ENCODE data around the gene BCAR3. TPM values are rescaled to one million over a fixed set of nuclear protein-coding genes. Genes with fewer than 3 reads are reported as not detected.

BCAR3 gene
- total RNA-seq, 2 experiments from 2014 or later, result 0.66 to 0.72 TPM

DNA sequence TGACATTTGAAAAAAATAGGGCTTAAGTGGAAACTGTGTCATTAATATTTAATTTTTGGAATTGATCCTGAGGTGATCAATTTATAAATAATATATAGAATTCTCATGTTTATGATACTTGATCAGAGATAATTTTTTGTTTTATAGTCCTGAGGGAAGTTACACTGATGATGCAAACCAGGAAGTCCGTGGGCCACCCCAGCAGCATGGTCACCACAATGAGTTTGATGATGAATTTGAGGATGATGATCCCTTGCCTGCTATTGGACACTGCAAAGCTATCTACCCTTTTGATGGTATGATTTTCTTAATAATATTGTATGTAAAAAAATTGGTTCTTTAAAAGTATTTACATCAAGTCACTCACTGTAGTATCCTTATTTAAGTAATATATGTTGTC, 132.5 kb downstream of the BCAR3 start:
- H3K27me3 Mint-ChIP-seq, result no peaks in the 10 kb centered on the region
- no peak overlapping the region for H3K4me3 Mint-ChIP-seq
- no peaks in the 10 kb centered on the region for H3K9me3 Mint-ChIP-seq
- no peaks in the 10 kb centered on the region for H3K36me3 Mint-ChIP-seq
- H3K27ac Mint-ChIP-seq, result no peak overlapping the region
- DNase-seq, result no peak
- no peaks in the 10 kb centered on the region for H3K4me1 Mint-ChIP-seq

DNA sequence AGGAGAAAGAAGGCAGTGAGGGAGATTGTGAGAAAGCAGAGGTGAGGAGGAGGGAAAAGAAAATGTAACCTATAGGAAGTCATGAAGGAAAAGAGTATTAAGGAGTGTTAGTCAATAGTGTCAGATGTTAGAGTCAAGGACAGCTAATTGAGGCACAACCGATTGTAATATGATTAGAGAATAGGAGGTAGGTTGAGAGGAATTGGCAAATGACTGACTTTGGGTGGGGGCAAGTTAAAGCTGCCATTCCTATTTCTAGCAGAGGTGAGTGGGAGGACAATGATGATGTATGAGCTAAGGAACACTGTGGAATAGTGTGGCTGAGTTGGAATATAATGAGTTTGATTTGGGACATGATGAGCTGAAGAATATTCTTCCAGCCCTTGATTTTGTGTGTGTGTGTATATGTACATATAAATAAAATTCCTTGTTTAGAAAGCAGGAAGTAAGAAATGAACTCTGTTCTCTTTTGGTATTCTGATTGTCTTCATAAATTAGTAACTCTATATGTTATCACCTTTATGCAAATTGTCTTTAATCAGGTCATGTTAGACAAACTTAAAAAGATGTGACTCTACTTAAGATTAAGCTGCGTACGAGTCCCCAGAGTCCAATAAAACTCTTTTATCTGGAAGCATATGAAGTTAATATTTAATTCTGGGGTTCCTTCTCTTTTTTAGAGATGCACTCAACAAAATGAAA, 135.3 kb downstream of the BCAR3 start:
- Mint-ChIP-seq H3K4me3 (no peak overlapping the region), H3K36me3 (no peaks in the 10 kb centered on the region), H3K4me1 (no peaks in the 10 kb centered on the region), H3K27me3 (no peaks in the 10 kb centered on the region), H3K9me3 (no peaks in the 10 kb centered on the region), H3K27ac (no peak overlapping the region)
- no peak for DNase-seq

DNA sequence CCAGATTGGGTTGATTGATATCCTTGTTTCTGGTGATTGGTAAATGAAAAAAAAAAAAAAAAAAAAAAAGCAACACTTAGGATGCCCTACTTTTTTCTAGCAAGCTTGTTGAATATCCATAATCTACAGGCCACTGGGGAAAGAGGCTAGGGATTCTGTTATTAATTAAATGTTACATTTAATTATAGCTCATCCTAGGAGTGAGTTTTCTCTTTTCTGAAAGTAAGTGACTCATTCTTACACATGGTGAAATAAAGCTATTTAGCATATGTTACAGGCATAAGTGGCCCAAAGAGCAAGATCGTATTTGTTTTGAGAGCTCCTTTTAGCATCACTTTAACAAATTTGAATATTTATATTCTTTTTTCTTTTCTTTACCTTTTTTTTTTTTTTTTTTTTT, 139.2 kb downstream of the BCAR3 start:
- H3K4me1 Mint-ChIP-seq, result no peaks in the 10 kb centered on the region

DNA sequence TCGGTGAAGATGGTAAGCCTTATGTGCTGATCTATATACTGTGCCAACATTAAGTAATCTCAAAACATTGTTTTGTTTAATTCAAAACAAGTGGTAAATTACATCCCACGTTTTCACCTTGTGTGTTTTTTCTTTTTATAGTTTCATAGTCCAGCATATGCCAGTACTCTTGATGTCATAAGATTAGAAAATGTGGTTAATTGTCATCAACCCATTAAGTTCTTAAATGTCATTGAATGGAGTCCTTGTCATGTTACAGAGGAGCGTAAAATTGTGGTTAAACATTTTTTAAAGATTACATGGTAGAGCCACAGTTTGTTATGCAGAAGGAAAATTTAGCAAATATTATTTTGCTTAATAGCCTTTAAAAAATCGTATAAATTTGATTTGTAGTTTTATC, 140.6 kb downstream of the BCAR3 start:
- Mint-ChIP-seq H3K27ac (no peak overlapping the region), H3K4me3 (no peak overlapping the region), H3K9me3 (no peaks in the 10 kb centered on the region), H3K27me3 (no peaks in the 10 kb centered on the region), H3K36me3 (no peaks in the 10 kb centered on the region), H3K4me1 (no peaks in the 10 kb centered on the region)
- DNase-seq, result no peak

More for the DNA sequence above, 139.2 kb downstream of the BCAR3 start:
- H3K36me3 Mint-ChIP-seq, result no peaks in the 10 kb centered on the region
- no peak overlapping the region for H3K27ac Mint-ChIP-seq
- no peaks in the 10 kb centered on the region for H3K27me3 Mint-ChIP-seq
- H3K9me3 Mint-ChIP-seq, result no peaks in the 10 kb centered on the region
- no peak overlapping the region for H3K4me3 Mint-ChIP-seq
- DNase-seq, result no peak

DNA sequence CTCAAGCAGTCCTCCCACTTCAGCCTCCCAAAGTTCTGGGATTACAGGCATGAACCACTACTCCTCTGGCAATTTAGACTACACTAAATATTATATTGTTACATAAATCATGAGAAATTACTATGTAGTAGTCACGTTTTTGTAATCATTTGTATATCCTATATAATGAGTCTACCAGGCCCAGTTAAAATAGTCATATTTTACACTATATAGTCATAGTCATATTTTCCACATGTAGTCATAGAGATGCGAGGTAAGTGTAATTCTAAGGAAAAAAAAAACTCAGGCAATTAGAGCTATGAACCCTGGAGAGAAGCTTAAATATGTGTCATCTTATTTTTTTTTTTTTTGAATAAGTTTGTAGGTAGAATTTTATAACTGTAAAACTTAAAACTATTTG, 143.7 kb downstream of the BCAR3 start:
- Mint-ChIP-seq H3K4me3 (no peak overlapping the region), H3K27me3 (peaks cover 1% of the 10 kb centered on the region), H3K4me1 (no peaks in the 10 kb centered on the region), H3K9me3 (no peaks in the 10 kb centered on the region), H3K36me3 (no peaks in the 10 kb centered on the region), H3K27ac (no peak overlapping the region)
- no peak for DNase-seq

DNA sequence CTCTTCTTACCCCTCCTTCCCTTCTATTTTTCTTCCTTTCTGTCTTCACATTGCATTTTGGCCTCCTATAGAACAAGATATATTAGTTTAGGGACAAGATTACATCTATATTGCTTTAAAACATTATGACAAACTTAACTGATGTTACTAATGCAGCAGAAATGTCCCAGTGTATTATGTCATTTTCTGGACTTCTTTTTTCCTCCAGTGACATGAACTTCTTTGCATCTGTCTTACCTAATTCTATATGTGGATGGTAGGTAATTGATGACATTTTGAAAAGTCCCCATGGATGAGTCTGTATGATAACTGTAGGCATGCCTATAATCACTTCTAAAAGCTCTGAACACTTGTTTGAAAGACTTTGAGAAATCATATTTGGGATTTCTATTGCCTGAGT, 144.2 kb downstream of the BCAR3 start:
- no peaks in the 10 kb centered on the region for H3K9me3 Mint-ChIP-seq
- H3K36me3 Mint-ChIP-seq, result no peaks in the 10 kb centered on the region
- H3K4me1 Mint-ChIP-seq, result no peaks in the 10 kb centered on the region
- DNase-seq, result no peak
- H3K27me3 Mint-ChIP-seq, result peaks cover 4% of the 10 kb centered on the region
- H3K4me3 Mint-ChIP-seq, result no peak overlapping the region
- H3K27ac Mint-ChIP-seq, result no peak overlapping the region

DNA sequence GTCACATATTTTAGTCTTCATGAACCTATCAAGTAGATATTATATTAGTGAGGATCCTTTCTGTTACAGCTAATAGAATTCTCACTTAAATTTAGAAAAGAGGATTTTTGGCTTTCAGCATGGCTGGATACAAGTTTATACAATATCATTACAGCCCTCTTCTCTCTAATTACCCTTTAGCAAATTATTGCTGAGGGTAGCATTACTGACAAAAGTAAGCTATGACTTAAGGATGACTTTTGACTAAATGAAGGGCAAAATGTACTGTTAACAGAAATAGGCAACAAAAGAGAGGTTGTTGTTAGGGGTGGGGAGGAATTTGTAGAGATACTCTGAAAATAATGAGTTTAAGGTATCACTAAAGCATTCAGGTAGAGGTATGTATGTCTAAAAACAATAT, 148.0 kb downstream of the BCAR3 start:
- H3K9me3 Mint-ChIP-seq, result no peaks in the 10 kb centered on the region
- no peaks in the 10 kb centered on the region for H3K4me1 Mint-ChIP-seq
- peaks cover 4% of the 10 kb centered on the region for H3K27me3 Mint-ChIP-seq
- H3K27ac Mint-ChIP-seq, result no peak overlapping the region
- H3K4me3 Mint-ChIP-seq, result no peak overlapping the region
- H3K36me3 Mint-ChIP-seq, result no peaks in the 10 kb centered on the region
- no peak for DNase-seq

DNA sequence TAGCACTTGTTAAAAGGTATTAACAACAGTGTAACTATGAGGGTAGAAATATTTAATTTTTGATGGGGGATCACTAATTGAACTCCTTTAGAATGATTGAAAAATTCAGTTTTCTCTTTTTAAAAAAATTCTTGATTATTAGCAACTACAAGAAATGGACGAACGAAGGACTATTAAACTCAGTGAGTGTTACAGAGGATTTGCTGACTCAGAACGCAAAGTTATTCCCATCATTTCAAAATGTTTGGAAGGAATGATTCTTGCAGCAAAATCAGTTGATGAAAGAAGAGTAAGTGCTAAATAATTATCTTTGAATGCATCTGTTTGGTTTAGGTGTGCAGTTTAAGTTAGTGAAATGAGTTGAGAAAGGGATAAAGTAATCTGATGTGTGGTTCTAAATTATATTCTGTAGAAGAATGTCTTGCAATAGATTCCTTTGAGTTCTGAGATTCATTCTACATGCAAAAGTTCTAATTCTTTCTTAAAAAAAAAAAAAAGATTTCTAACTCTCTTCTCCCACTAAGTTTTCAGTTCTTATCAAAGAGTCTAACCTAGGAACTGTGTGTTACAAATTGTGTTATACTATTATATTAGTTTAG, 148.8 kb downstream of the BCAR3 start:
- Mint-ChIP-seq H3K27ac (no peak overlapping the region), H3K9me3 (no peaks in the 10 kb centered on the region), H3K4me3 (no peak overlapping the region), H3K4me1 (no peaks in the 10 kb centered on the region), H3K27me3 (peaks cover 4% of the 10 kb centered on the region), H3K36me3 (no peaks in the 10 kb centered on the region)
- no peak for DNase-seq

DNA sequence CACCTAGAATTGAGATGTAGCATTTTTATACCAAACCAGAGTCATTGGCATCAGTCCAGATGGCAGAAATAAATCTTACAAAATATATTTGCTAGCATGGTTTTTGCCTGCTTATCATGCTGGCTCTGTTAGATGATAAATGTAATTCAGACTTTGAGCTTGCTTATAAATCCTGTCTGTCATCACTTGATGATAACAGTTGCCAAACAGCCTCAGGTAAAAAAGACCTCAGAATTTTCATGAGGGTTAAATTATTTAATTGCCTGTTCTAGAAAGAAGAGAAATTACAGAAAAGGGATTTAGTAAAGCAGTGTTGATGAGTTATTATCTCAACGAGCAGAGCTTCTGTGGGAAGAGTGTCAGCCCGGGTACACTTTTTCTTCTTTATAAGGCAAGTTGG, 150.4 kb downstream of the BCAR3 start:
- Mint-ChIP-seq H3K27me3 (peaks cover 7% of the 10 kb centered on the region), H3K4me1 (no peaks in the 10 kb centered on the region), H3K9me3 (no peaks in the 10 kb centered on the region), H3K36me3 (no peaks in the 10 kb centered on the region), H3K4me3 (no peak overlapping the region), H3K27ac (no peak overlapping the region)
- no peak for DNase-seq

DNA sequence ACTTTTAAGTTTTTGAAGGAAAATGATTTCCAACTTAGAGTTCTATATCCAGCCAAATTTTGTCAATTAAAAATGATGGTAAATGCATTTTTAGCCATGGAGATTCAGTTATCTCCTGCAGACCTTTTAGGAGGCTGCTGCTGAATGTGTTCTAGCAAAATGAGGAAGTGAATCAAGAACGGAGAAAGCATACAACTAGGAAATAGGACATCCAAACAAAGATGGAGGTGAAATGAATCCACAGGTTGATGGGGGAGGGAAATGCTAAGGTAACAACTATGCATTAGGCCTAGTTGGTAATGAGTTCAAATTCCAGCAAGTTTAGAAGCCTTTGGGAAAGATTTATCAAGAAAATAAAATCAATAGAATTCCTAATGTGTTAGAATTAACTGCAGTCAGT, 153.2 kb downstream of the BCAR3 start:
- no peak for DNase-seq
- Mint-ChIP-seq H3K27ac (no peak overlapping the region), H3K27me3 (peaks cover 7% of the 10 kb centered on the region), H3K4me1 (no peaks in the 10 kb centered on the region), H3K4me3 (no peak overlapping the region), H3K36me3 (no peaks in the 10 kb centered on the region), H3K9me3 (no peaks in the 10 kb centered on the region)

DNA sequence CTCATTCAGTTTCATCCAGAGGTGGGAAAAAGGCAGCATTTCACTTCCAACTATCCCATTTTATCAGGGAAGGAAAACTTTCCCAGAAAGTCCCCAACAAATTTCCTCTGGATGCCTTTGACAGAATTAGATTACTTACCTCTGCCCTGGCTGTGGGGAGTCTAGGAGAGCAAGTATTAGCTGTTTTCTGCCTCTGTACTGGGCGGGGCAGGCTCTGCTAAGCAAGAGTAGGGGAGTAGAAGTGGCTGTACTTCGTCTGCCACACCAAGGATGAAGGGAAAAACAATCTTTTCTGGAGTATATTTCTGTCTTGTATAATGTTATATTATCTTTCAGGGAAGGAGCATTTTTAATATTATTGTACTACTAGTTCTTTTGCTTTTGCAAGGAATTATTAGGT, 155.2 kb downstream of the BCAR3 start:
- Mint-ChIP-seq H3K4me3 (no peak overlapping the region), H3K9me3 (no peaks in the 10 kb centered on the region), H3K4me1 (no peaks in the 10 kb centered on the region), H3K27ac (no peak overlapping the region), H3K27me3 (peaks cover 3% of the 10 kb centered on the region), H3K36me3 (no peaks in the 10 kb centered on the region)
- no peak for DNase-seq

DNA sequence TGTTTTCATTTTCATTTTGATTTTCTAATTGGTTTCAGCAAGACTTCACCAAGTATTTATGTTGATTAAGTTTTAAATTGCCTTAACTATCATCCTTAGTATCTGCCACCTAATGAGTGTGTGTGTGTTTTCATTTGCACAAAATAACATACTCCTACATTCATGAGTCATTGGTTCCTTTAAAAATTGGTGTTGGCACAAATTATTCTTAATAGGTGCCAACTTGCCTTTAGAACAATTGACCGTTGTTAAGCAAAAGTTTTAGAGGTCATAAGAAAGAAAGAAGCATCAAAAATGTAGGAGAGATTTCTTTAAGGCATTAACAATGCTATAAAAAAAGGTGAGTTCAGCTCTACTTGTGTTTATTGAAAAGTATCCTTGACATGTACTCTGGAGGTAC, 156.2 kb downstream of the BCAR3 start:
- DNase-seq, result no peak
- Mint-ChIP-seq H3K9me3 (no peaks in the 10 kb centered on the region), H3K4me3 (no peak overlapping the region), H3K27me3 (peaks cover 3% of the 10 kb centered on the region), H3K36me3 (no peaks in the 10 kb centered on the region), H3K4me1 (no peaks in the 10 kb centered on the region), H3K27ac (no peak overlapping the region)

DNA sequence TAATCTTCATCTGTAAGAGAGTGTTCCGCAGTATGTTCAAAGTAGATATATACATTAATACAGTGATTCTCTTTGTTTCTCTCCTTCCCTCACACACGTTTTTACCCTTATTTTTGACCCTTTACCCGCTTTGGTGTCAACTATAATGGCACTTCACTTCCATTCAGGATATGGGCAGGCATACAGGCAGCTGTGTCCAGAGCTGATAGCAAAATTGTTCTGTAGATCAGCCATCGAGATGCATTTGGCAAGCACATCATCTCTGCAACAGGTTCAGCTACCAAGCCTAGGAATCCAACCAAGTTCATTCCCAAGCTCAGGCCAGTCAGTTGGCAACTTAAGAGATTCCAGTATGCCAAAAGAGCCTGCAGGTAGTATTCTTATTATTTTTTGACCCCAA, 158.9 kb downstream of the BCAR3 start:
- Mint-ChIP-seq H3K36me3 (no peaks in the 10 kb centered on the region), H3K27ac (no peak overlapping the region), H3K4me1 (no peaks in the 10 kb centered on the region), H3K4me3 (no peak overlapping the region), H3K27me3 (peaks cover 3% of the 10 kb centered on the region), H3K9me3 (no peaks in the 10 kb centered on the region)
- DNase-seq, result no peak

DNA sequence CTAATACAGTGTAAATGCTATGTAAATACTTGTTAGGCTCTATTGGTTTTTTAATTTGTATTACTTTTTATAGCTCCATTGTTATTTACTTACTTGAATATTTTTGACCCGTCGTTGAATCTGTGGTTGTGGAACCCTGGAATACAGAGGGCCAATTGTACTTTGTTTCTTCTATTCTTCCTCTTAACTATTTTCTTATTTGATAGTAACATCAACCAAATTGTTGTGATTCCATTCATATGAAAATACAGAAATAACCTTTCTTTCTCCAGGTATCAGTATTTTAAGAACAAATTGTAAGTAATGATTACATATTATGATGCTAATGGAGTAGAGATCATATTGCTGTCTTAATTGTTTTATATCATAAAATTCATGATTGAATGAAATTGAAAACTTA, 160.0 kb downstream of the BCAR3 start:
- H3K9me3 Mint-ChIP-seq, result no peaks in the 10 kb centered on the region
- H3K27me3 Mint-ChIP-seq, result peaks cover 3% of the 10 kb centered on the region
- H3K27ac Mint-ChIP-seq, result no peak overlapping the region
- no peaks in the 10 kb centered on the region for H3K4me1 Mint-ChIP-seq
- no peaks in the 10 kb centered on the region for H3K36me3 Mint-ChIP-seq
- DNase-seq, result no peak
- H3K4me3 Mint-ChIP-seq, result no peak overlapping the region

DNA sequence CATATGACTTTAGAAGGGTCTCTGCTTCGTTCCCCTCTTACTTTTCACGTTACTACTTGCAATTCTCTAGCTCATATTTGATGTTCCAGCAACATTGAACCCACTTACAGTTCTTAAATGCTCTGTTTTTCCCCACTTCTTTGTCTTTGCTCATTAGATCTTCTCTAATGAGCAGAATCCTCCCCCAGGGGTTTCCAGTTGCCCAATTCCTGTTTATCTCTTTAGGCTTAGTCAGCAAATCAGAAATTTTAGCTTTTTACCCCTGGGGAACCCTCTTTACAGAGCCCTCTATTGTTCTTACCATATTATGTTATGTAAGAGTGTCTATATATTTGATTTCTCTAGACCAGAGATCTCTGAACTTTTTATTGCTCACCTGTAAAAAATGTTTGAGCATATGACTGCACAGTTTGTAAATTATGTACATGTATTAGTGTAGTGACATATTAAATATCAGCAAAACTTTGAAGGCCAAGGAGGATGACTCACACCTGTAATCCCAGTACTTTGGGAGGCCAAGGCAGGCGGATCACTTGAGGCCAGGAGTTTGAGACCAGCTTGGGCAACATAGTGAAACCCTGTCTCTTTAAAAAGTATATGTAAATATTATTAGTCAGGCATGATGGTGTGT, 162.3 kb downstream of the BCAR3 start:
- no peak overlapping the region for H3K27ac Mint-ChIP-seq
- no peaks in the 10 kb centered on the region for H3K27me3 Mint-ChIP-seq
- H3K36me3 Mint-ChIP-seq, result no peaks in the 10 kb centered on the region
- H3K9me3 Mint-ChIP-seq, result no peaks in the 10 kb centered on the region
- no peaks in the 10 kb centered on the region for H3K4me1 Mint-ChIP-seq
- H3K4me3 Mint-ChIP-seq, result no peak overlapping the region
- DNase-seq, result no peak

DNA sequence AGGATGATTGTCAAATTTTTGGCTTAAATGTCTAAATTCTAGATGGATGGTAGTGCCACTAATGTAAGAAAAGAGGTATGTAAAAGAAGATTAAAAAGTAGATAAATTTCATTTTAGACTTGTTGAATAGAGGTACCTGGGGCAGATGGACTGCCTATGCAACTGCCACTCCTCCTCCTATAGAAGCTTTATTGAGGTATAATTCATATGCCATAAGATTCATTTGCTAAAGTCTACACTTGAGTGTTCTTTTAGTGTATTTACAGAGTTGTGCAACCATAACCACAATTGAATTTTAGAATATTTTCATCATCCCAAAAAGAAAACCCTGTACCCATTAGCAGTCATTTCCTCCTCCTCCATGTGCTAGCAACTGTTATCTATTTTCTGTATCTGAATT, 163.1 kb downstream of the BCAR3 start:
- Mint-ChIP-seq H3K4me3 (no peak overlapping the region), H3K9me3 (no peaks in the 10 kb centered on the region), H3K27ac (no peak overlapping the region), H3K4me1 (no peaks in the 10 kb centered on the region), H3K36me3 (no peaks in the 10 kb centered on the region), H3K27me3 (no peaks in the 10 kb centered on the region)
- no peak for DNase-seq
